ENCODE results near the gene SORT1.
A peak's percentile ranks its signal among the peaks of the same experiment; 100 is the strongest.
"Not testable (repeated sequence)": the region's sequence is repeated elsewhere in the genome, so short reads cannot be mapped to it uniquely, and the experiment has no call there.

Gene SORT1

DNA sequence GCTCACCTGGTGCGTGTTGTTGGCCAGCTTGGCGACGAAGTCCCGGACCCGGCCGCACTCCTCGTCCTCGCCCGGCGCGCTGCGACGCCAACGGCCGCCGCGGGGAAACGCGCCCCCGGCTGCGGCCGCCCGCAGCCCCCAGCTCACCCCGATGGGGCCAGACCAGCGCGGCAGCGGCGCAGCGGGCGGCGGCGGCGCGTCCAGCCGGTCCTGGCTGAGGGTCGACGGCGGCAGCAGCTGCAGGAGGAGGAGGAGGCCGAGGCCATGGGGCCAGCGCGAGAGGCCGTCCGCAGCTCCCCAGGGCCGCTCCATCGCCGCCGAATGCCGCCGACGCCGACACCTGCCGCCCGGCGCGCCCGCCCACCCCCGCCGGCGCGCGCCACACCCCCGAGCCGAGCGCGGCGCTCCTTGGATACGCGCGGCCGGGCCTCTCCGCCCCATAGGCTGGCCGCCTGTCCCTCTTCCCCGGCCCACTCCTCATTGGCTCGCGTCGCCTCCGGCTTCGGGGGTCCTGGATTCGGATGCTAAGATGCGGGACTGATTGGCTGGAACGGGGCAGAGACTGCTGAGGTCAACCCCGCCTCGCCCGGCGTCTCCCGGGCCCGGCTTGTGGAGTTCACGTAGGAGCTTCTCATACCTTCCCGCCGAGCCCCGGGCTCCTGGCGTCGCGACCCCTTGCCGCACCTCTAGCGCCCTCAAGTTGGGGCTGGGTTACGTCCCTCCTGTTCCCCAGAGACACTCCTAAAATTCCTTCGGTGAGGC lies at the start of gene SORT1:
TSS of gene SORT1 (minus strand) at position 338 of the 762 bp plus-strand sequence. CDS start at position 312, 26 bp downstream.
- peak within 1 kb of the TSS; percentile 23; the same call in 1 of the 2 replicates for H3K27ac ChIP-seq
- TF ChIP-seq CTCF (conservative IDR thresholded peaks at IDR 0.05) (peak; percentile 20; the same call in 1 of the 2 replicates), ZFX (IDR thresholded peaks at IDR 0.05) (peak; percentile 30)

DNA sequence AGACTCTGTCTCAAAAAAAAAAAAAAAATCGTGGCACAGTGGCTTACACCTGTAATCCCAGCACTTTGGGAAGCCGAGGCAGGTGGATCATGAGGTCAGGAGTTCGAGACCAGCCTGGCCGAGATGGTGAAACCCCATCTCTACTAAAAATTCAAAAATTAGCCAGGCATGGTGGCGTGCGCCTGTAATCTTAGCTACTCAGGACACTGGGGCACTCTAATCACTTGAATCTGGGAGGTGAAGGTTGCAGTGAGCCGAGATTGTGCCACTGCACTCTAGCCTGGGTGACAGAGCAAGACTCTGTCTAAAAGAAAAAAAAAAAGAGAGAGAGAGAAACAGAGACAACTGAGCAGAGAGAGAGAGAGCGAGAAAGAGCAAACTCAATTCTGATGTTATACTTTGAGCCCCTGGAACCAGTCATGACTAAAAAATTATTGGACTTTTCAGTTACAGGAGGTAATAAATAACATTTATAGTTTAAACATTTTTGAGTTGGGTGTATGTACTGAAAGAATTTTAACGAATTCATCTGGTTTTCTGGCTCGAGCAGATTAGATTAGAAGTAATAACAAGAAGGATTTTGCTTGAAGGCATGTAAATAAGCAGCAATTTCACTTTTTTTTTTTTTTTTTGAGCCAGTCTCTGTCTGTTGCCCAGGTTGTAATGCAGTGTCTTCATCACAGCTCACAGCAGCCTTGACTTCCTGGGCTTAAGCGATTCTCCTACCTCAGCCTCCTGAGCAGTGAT lies 48.4 kb upstream of the SORT1 start:
- not testable (repeated sequence) for H3K27ac ChIP-seq

- no peak for TF ChIP-seq ZFX (IDR thresholded peaks at IDR 0.05)
- TF ChIP-seq CTCF (conservative IDR thresholded peaks at IDR 0.05), result no peak
- H3K27ac ChIP-seq, result no peak overlapping the region
Measured at GRCh38 chr1:109444346-109444745, 46.6 kb upstream of the SORT1 start.

DNA sequence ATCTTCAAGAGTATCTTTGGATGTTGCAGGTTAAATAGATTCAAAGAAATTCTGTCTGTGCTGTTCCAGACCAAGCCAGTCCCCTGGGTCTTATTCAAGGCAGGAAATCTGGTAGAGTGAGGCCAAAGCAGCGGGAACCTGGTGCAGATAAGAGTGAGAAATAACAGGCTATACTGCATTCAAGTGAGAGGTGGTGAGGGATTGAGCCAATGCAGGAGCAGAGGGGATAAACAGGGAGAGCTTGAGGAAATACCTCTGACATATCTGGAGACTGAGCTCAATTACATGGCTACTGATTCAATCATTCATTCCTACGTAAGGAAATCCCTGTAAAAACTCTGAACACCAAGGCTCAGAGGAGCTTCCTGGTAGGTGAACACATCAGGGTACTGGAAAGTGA lies 45.8 kb upstream of the SORT1 start:
- H3K27ac ChIP-seq, result no peak overlapping the region
- TF ChIP-seq CTCF (conservative IDR thresholded peaks at IDR 0.05) (no peak), ZFX (IDR thresholded peaks at IDR 0.05) (no peak)

- TF ChIP-seq CTCF (conservative IDR thresholded peaks at IDR 0.05) (no peak), ZFX (IDR thresholded peaks at IDR 0.05) (no peak)
Measured at GRCh38 chr1:109441069-109441468, 43.4 kb upstream of the SORT1 start.

DNA sequence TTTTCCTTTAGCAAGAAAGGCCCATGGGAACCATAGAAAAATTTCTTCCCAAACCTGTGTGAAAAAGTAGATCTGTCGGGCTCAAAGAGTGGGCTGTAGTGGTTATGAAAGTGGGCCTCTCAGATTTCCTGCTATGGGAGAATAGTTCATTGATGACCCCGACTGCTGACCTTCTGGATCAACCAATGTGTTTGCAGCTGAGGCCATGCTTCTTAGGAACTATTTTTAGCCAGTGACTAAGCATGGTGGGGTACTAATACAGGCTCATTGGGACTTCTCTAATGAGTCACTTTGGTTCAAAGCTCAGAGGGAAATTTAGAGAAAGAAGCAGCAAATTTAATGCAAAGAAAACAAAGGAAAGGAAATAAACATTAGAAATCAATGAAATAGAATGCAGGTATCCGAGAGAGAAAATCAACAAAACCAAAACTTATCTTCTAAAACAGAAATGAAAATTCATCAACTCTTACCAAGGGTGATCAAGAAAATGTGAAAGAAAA lies 41.1 kb upstream of the SORT1 start:
- no peak overlapping the region for H3K27ac ChIP-seq
- TF ChIP-seq ZFX (IDR thresholded peaks at IDR 0.05), result no peak
- no peak for TF ChIP-seq CTCF (conservative IDR thresholded peaks at IDR 0.05)

More at GRCh38 chr1:109441069-109441468, 43.4 kb upstream of the SORT1 start:
- H3K27ac ChIP-seq, result no peak overlapping the region

DNA sequence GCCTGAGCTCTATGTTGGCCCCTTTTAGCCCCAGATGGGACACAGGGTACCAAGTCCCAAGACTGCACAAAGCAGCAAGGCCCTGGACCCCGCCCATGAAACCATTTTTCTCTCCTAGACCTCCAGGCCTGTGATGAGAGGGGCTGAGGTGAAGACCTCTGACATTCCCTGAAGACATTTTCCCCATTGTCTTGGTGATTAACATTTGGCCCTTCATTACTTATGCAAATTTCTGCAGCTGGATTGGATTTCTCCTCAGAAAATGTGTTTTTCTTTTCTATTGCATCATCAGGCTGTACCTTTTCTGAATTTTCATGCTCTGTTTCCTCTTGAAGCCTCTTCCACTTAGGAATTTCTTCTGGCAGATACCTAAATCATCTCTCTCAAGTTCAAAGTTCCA lies 36.8 kb upstream of the SORT1 start:
- H3K27ac ChIP-seq, result no peak overlapping the region
- TF ChIP-seq ZFX (IDR thresholded peaks at IDR 0.05) (no peak), CTCF (conservative IDR thresholded peaks at IDR 0.05) (no peak)

Data from C4-2B (cell line).